Right ventricle myocardium superior (tissue), 1 donor: ENCODE results near the gene FAM50A. TPM values are rescaled to one million over a fixed set of nuclear protein-coding genes. Genes with fewer than 3 reads are reported as not detected.

Experiments
- ATAC-seq: fragments of 200-7000 bp; cut with Tn5 transposase; one replicate; pipeline ENCODE4 v1.9.1; 2020; ENCODE audit warnings: mild to moderate bottlenecking; ENCODE audit not compliant: poor library complexity
- DNase-seq: peaks from one replicate; pipeline ENCODE4 v3.0.0-alpha.2; 2020
- intact Hi-C: fragments of 100-400 bp; cut with DNase I; formaldehyde crosslinking; loops from one replicate; pipeline ENCODE4 v1.11.2; 2022
- total RNA-seq: library from RNA; stranded (reverse); fragmentation: NEBNext Ultra II Directional; extraction: Animal tissue kit (Norgen Biotek cat#: 25700); gene quantifications from one replicate; pipeline ENCODE4 v1.2.1, GENCODE V29; 2021
- donor health status: DM: no; HTN: yes; CAD: no; lungs with severe emphysema.

Gene FAM50A
- total RNA-seq, 1 donor from 2014 or later = 45.6 TPM

GRCh38 chrX:154408659-154409221, 35.2 kb upstream of the FAM50A start:
- ATAC-seq (no peak), DNase-seq (no peak)
- intact Hi-C loops = loop anchor here (10.0 kb wide), 1 partner anchor 46 kb away; the partner anchor contains the start of gene PLXNA3

GRCh38 chrX:154409222-154409871, 34.6 kb upstream of the FAM50A start, which contains the start of gene DNASE1L1:
Gene DNASE1L1 (minus strand): TSS chrX:154409254. CDS start chrX:154405568, 3,686 bp downstream.
- intact Hi-C loops = loop anchor here (10.0 kb wide), 1 partner anchor 45 kb away; the partner anchor contains the start of gene PLXNA3
- DNase-seq (peak; percentile 88), ATAC-seq (peak; percentile 54)

GRCh38 chrX:154411981-154412340, 32.0 kb upstream of the FAM50A start:
- peak; percentile 85 for ATAC-seq
- intact Hi-C loops = no loop called here
- peak; percentile 78 for DNase-seq

- peak; percentile 49 for DNase-seq
- intact Hi-C loops = no loop called here
- no peak for ATAC-seq
These were observed 31.5 kb upstream of the FAM50A start for GRCh38 chrX:154412468-154412867.

GRCh38 chrX:154413142-154413541, 30.8 kb upstream of the FAM50A start:
- intact Hi-C loops = no loop called here
- DNase-seq (no peak), ATAC-seq (no peak)

- no peak for ATAC-seq
- intact Hi-C loops = no loop called here
- DNase-seq = no peak
These were observed 26.8 kb upstream of the FAM50A start for GRCh38 chrX:154417157-154417556.

- ATAC-seq (no peak), DNase-seq (no peak)
- intact Hi-C loops = no loop called here
These were observed 24.8 kb upstream of the FAM50A start for GRCh38 chrX:154419189-154419588.

- peak; percentile 60 for DNase-seq
- intact Hi-C loops = no loop called here
- peak; percentile 93 for ATAC-seq
These were observed 24.1 kb upstream of the FAM50A start for GRCh38 chrX:154419688-154420401.

GRCh38 chrX:154420402-154420756, 23.6 kb upstream of the FAM50A start:
- ATAC-seq (peak; percentile 38), DNase-seq (no peak)
- intact Hi-C loops = no loop called here

- intact Hi-C loops = no loop called here
- no peak for ATAC-seq
- DNase-seq = no peak
These were observed 16.8 kb upstream of the FAM50A start for GRCh38 chrX:154426916-154427770.

- peak; percentile 99 for ATAC-seq
- DNase-seq = peak; percentile 96
- intact Hi-C loops = no loop called here
These were observed 15.5 kb upstream of the FAM50A start, which contains the start of gene ATP6AP1 for GRCh38 chrX:154428176-154429171. Gene ATP6AP1 (plus strand): TSS chrX:154428677. CDS start chrX:154428693, 16 bp downstream.

- intact Hi-C loops = no loop called here
- ATAC-seq (no peak), DNase-seq (no peak)
These were observed 14.2 kb upstream of the FAM50A start for GRCh38 chrX:154429711-154430110.

GRCh38 chrX:154430479-154430878, 13.5 kb upstream of the FAM50A start:
- intact Hi-C loops = no loop called here
- no peak for DNase-seq
- no peak for ATAC-seq

GRCh38 chrX:154430916-154431315, 13.0 kb upstream of the FAM50A start:
- intact Hi-C loops = no loop called here
- no peak for DNase-seq
- ATAC-seq = no peak

GRCh38 chrX:154431341-154431740, 12.6 kb upstream of the FAM50A start:
- no peak for ATAC-seq
- intact Hi-C loops = no loop called here
- DNase-seq = peak; percentile 55

- DNase-seq = no peak
- intact Hi-C loops = no loop called here
- ATAC-seq = no peak
These were observed 11.7 kb upstream of the FAM50A start for GRCh38 chrX:154432210-154432609.

- DNase-seq = no peak
- intact Hi-C loops = no loop called here
- ATAC-seq = no peak
These were observed 10.3 kb upstream of the FAM50A start for GRCh38 chrX:154433605-154434004.
